Mesothelial cell of epicardium (in vitro differentiated cells): ENCODE measurements around the gene ZFAND4. TPM values are rescaled to one million over a fixed set of nuclear protein-coding genes. Genes with fewer than 3 reads are reported as not detected.

Experiments used
- DNase-seq, 2 experiments: peaks; one replicate each; pipeline ENCODE4 v3.0.0; 2021; ENCODE audit warnings: low spot score in 2 of 2; ENCODE audit not compliant: unreplicated experiment in 2 of 2
- H3K27ac Mint-ChIP-seq: 2 replicates; pipeline ENCODE4 v1.8.0; 2021; ENCODE audit warnings: mixed read lengths
- H3K27me3 Mint-ChIP-seq: 2 replicates; pipeline ENCODE4 v1.8.0; 2021; ENCODE audit warnings: low read depth, mixed read lengths
- H3K36me3 Mint-ChIP-seq: 2 replicates; pipeline ENCODE4 v1.8.0; 2021; ENCODE audit warnings: mixed read lengths
- H3K4me1 Mint-ChIP-seq: 2 replicates; pipeline ENCODE4 v1.8.0; 2021; ENCODE audit warnings: mixed read lengths
- H3K4me3 Mint-ChIP-seq: 2 replicates; pipeline ENCODE4 v1.8.0; 2021; ENCODE audit warnings: mild to moderate bottlenecking, moderate library complexity, mixed read lengths
- H3K9me3 Mint-ChIP-seq: 2 replicates; pipeline ENCODE4 v1.8.0; 2021; ENCODE audit warnings: mixed read lengths
- CTCF ChIP-seq: fragments of 200-600 bp; sonication (generic); IDR thresholded peaks from one replicate; pipeline ENCODE4 v1.5.0; 2021; ENCODE audit warnings: antibody characterized with exemption; ENCODE audit not compliant: unreplicated experiment
- total RNA-seq: library from RNA; stranded (reverse); gene quantifications from 3 replicates; pipeline ENCODE4 v1.2.1, GENCODE V29; 2021

Gene ZFAND4
- total RNA-seq, 1 donor from 2014 or later = 20.2 TPM

GRCh38 chr10:45589868-45590267, 82.7 kb downstream of the ZFAND4 start:
- DNase-seq = no peak
- TF ChIP-seq CTCF = no peak
- Mint-ChIP-seq H3K27me3 (no peaks in the 10 kb centered on the region), H3K36me3 (peaks cover 32% of the 10 kb centered on the region), H3K27ac (no peak overlapping the region), H3K4me1 (peaks cover 10% of the 10 kb centered on the region), H3K4me3 (no peak overlapping the region), H3K9me3 (peaks cover 32% of the 10 kb centered on the region)

GRCh38 chr10:45589009-45589408, 83.6 kb downstream of the ZFAND4 start:
- Mint-ChIP-seq H3K27ac (no peak overlapping the region), H3K9me3 (peaks cover 37% of the 10 kb centered on the region), H3K4me3 (no peak overlapping the region), H3K27me3 (no peaks in the 10 kb centered on the region), H3K4me1 (peaks cover 8% of the 10 kb centered on the region), H3K36me3 (peaks cover 37% of the 10 kb centered on the region)
- no peak for TF ChIP-seq CTCF
- DNase-seq = no peak

GRCh38 chr10:45586028-45586824, 86.3 kb downstream of the ZFAND4 start:
- H3K27ac Mint-ChIP-seq = no peak overlapping the region
- peaks cover 37% of the 10 kb centered on the region for H3K36me3 Mint-ChIP-seq
- H3K4me3 Mint-ChIP-seq = no peak overlapping the region
- H3K27me3 Mint-ChIP-seq = no peaks in the 10 kb centered on the region
- H3K4me1 Mint-ChIP-seq = no peaks in the 10 kb centered on the region
- peaks cover 37% of the 10 kb centered on the region for H3K9me3 Mint-ChIP-seq
- no peak for TF ChIP-seq CTCF
- DNase-seq = no peak

- Mint-ChIP-seq H3K4me1 (no peaks in the 10 kb centered on the region), H3K27ac (no peak overlapping the region), H3K9me3 (peaks cover 36% of the 10 kb centered on the region), H3K27me3 (no peaks in the 10 kb centered on the region), H3K36me3 (peaks cover 36% of the 10 kb centered on the region), H3K4me3 (no peak overlapping the region)
- no peak for DNase-seq
- TF ChIP-seq CTCF = no peak
Observed at GRCh38 chr10:45585131-45585530, 87.4 kb downstream of the ZFAND4 start.

- DNase-seq = no peak
- Mint-ChIP-seq H3K27ac (no peak overlapping the region), H3K9me3 (peaks cover 25% of the 10 kb centered on the region), H3K36me3 (peaks cover 21% of the 10 kb centered on the region), H3K4me3 (no peak overlapping the region), H3K27me3 (no peaks in the 10 kb centered on the region), H3K4me1 (no peaks in the 10 kb centered on the region)
- no peak for TF ChIP-seq CTCF
Observed at GRCh38 chr10:45582386-45582781, 90.2 kb downstream of the ZFAND4 start.
